ENCODE data around the gene ATXN7. TPM values are rescaled to one million over a fixed set of nuclear protein-coding genes. Genes with fewer than 3 reads are reported as not detected.
A peak's percentile ranks its signal among the peaks of the same experiment; 100 is the strongest.

ATXN7 gene
- total RNA-seq, 2 experiments from 2014 or later = 289 to 304 TPM

DNA sequence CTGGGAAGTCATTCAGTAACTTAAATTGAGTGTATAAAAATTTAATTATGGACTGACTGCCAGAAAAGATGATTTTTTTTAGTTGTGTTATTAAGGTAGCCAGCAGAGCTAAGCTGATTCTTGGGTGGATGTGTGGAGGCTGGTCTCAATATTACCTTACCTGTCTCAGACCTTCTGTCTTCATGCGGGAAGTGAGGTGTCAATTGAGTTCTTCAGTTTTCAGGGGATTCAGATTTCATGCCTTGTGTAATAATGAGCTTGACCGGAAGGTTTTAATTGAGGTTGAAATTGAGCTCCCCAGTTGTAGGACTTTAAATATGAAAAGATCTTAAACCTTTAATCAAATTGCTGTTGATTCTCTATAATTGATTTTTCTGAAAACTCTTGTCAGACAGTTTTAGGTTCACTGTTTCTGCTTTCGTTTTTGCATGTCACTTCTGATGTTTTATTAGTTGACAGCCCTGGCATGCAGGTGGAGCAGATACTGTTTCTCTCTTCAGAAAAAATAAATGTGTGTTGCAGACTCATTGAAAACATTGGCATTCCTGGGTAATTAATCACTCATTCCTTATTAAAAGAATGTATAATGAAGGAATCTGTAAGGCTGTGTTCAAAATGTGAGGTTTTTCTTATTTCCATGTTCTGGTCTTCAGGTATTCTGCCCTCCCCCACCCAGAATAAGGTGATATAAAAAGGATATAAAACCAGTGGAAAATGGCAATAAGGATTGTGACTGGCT lies 105.1 kb downstream of the ATXN7 start:
- peaks cover 55% of the 10 kb centered on the region for H3K36me3 Mint-ChIP-seq (ENCODE audit: low read depth)
- intact Hi-C loops (cut with DNase I, micrococcal nuclease) = loop anchor here (1.0 to 5.0 kb wide), 3 partner anchors 11 to 106 kb away; partner anchors contain the start of genes ATXN7 (in 1 of the 2), SCAANT1 (in 1 of the 2) and THOC7 (in 1 of the 2)
- peak overlapping the region; percentile 95 for H3K4me3 Mint-ChIP-seq
- peak overlapping the region; percentile 94 for H3K27ac Mint-ChIP-seq
- Histone ChIP-seq H3K4me1 (ENCODE audit: insufficient read depth, low read length) (peaks cover 40% of the 10 kb centered on the region), H3K4me3 (ENCODE audit: low read length) (peak overlapping the region; percentile 72), H3K27ac (ENCODE audit: low read depth in 1 of 2, low read length in 2 of 2) (peak overlapping the region; percentile 73 to 85), H3K27me3 (ENCODE audit: control insufficient read depth in 1 of 2, insufficient read depth in 2 of 2, low read length in 2 of 2) (no peaks in the 10 kb centered on the region), H3K36me3 (ENCODE audit: insufficient read depth, low read length) (peaks cover 18% of the 10 kb centered on the region), H3K9me3 (ENCODE audit: control insufficient read depth in 1 of 2, insufficient read depth in 1 of 2, low read length in 2 of 2) (no peaks in the 10 kb centered on the region)
- TF ChIP-seq, protein P1, sequence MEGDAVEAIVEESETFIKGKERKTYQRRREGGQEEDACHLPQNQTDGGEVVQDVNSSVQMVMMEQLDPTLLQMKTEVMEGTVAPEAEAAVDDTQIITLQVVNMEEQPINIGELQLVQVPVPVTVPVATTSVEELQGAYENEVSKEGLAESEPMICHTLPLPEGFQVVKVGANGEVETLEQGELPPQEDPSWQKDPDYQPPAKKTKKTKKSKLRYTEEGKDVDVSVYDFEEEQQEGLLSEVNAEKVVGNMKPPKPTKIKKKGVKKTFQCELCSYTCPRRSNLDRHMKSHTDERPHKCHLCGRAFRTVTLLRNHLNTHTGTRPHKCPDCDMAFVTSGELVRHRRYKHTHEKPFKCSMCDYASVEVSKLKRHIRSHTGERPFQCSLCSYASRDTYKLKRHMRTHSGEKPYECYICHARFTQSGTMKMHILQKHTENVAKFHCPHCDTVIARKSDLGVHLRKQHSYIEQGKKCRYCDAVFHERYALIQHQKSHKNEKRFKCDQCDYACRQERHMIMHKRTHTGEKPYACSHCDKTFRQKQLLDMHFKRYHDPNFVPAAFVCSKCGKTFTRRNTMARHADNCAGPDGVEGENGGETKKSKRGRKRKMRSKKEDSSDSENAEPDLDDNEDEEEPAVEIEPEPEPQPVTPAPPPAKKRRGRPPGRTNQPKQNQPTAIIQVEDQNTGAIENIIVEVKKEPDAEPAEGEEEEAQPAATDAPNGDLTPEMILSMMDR (IDR thresholded peaks at IDR 0.05) = no peak
- DNase-seq = peak in 2 of 14 experiments; percentile 30 to 50
- no peaks in the 10 kb centered on the region for H3K9me3 Mint-ChIP-seq
- ChIA-PET POLR2A (interaction anchor here (0.6 to 11.2 kb wide), 18 partner anchors 10 to 107 kb away, joined by 3 to 270 read pairs (median 8); partner anchors contain the start of genes ATXN7, PSMD6, SCAANT1 and THOC7), CTCF (interaction anchor here (1.2 to 13.2 kb wide), 5 partner anchors 11 to 62 kb away, joined by 4 to 168 read pairs (median 11); partner anchors contain the start of gene PSMD6)
- peaks cover 66% of the 10 kb centered on the region for H3K4me1 Mint-ChIP-seq (ENCODE audit: low read depth)
- no peaks in the 10 kb centered on the region for H3K27me3 Mint-ChIP-seq
- ATAC-seq (ENCODE audit: poor library complexity) = no peak

DNA sequence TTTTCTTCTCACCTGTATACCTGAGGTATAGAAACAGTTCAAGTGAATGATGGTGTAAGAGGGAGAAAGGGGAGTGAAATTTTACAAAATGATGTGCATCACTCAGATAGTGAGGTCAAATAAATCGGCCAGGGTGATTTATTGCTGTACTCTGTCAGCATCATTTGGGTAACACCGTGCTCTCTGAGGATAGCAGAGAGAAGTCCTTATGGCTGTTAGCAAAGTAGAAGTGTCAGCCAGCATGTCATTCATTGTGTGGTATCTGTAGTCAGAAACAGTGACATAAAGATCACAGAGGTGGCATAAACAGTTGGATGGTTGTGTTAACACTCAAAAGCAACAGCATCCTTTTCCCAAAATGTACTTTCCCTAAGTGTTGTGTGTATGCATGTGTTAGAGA lies 106.2 kb downstream of the ATXN7 start:
- Mint-ChIP-seq H3K36me3 (ENCODE audit: low read depth) (peaks cover 66% of the 10 kb centered on the region), H3K9me3 (no peaks in the 10 kb centered on the region), H3K27ac (peak overlapping the region; percentile 94), H3K4me1 (ENCODE audit: low read depth) (peaks cover 77% of the 10 kb centered on the region), H3K4me3 (peak overlapping the region; percentile 95), H3K27me3 (no peaks in the 10 kb centered on the region)
- CTCF ChIA-PET = interaction anchor here (1.0 to 13.2 kb wide), 2 partner anchors 10 to 54 kb away, joined by 5 to 168 read pairs; no protein-coding TSS in a partner anchor
- Histone ChIP-seq H3K36me3 (ENCODE audit: insufficient read depth, low read length) (peaks cover 23% of the 10 kb centered on the region), H3K4me1 (ENCODE audit: insufficient read depth, low read length) (peaks cover 48% of the 10 kb centered on the region), H3K4me3 (ENCODE audit: low read length) (peak overlapping the region; percentile 72), H3K27ac (ENCODE audit: low read depth in 1 of 2, low read length in 2 of 2) (peak overlapping the region; percentile 73 to 85), H3K27me3 (ENCODE audit: control insufficient read depth in 1 of 2, insufficient read depth in 2 of 2, low read length in 2 of 2) (no peaks in the 10 kb centered on the region), H3K9me3 (ENCODE audit: control insufficient read depth in 1 of 2, insufficient read depth in 1 of 2, low read length in 2 of 2) (no peaks in the 10 kb centered on the region)
- DNase-seq = no peak
- TF ChIP-seq, protein P1 (IDR thresholded peaks at IDR 0.05) = no peak
- POLR2A ChIA-PET = interaction anchor here (11.2 kb wide), 1 partner anchor 10 kb away, joined by 270 read pairs; no protein-coding TSS in a partner anchor
- intact Hi-C loops (cut with DNase I, micrococcal nuclease) = loop anchor here (2.0 to 5.0 kb wide), 2 partner anchors 57 to 108 kb away; partner anchors contain the start of genes ATXN7 (in 1 of the 2), SCAANT1 (in 1 of the 2) and THOC7 (in 1 of the 2)
- no peak for ATAC-seq (ENCODE audit: poor library complexity)

DNA sequence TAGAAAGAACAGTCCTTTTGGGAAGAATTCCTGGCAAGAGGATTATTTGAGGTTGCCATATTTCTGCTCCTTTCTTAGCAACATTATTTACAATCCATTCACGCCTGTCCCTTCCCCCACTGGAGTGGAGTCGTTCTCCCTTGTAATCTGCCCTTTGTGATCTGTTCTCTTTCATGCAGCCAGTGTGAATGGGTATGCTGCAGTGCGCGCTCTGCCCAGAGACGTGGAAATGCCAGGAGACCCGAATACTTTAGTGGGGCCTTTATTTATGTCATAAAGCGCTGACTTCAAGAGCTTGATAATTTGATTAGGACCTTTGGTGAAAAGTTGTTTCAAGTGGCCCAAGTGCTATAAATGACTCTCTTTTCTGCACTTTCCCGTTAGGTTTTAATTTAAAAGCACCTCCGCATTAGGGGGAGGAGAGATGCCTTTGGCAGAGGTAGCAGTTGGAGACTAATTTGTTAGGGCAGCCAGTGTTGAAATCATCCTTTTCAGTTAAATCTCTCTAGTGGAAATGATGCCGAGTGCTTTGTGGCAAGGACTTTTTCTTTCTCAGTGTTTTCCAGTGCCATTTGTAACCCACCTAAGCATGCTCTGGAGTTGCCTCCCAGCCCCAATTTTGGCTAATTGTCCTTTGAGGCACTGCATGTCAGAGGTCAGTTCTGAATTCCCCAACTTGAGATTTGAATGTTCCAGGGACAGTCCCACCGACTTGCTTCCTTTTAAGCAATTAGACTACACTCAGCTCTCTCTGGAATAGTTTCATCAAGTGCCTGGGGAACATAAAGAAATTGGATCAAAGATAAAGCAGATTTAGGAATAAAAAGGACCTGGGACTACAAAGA lies 107.2 kb downstream of the ATXN7 start:
- H3K4me1 ChIP-seq (ENCODE audit: insufficient read depth, low read length) = peaks cover 49% of the 10 kb centered on the region
- CTCF ChIA-PET = interaction anchor here (1.0 kb wide), 1 partner anchor 53 kb away, joined by 5 read pairs; no protein-coding TSS in a partner anchor
- TF ChIP-seq, protein P1 (IDR thresholded peaks at IDR 0.05) = no peak
- no peak for ATAC-seq (ENCODE audit: poor library complexity)
- intact Hi-C loops (cut with DNase I, micrococcal nuclease) = no loop called here
- H3K36me3 ChIP-seq (ENCODE audit: insufficient read depth, low read length) = peaks cover 27% of the 10 kb centered on the region
- H3K27ac ChIP-seq (ENCODE audit: low read depth in 1 of 2, low read length in 2 of 2) = peak overlapping the region; percentile 76 to 85
- POLR2A ChIA-PET = interaction anchor here (11.2 kb wide), 1 partner anchor 9 kb away, joined by 270 read pairs; no protein-coding TSS in a partner anchor
- peak in 2 of 14 experiments; percentile 30 to 33 for DNase-seq
- H3K4me3 Mint-ChIP-seq = peak overlapping the region; percentile 95
- no peaks in the 10 kb centered on the region for H3K27me3 ChIP-seq (ENCODE audit: control insufficient read depth in 1 of 2, insufficient read depth in 2 of 2, low read length in 2 of 2)
- peak overlapping the region; percentile 72 for H3K4me3 ChIP-seq (ENCODE audit: low read length)
- peaks cover 87% of the 10 kb centered on the region for H3K4me1 Mint-ChIP-seq (ENCODE audit: low read depth)
- no peaks in the 10 kb centered on the region for H3K9me3 Mint-ChIP-seq
- no peaks in the 10 kb centered on the region for H3K27me3 Mint-ChIP-seq
- H3K9me3 ChIP-seq (ENCODE audit: control insufficient read depth in 1 of 2, insufficient read depth in 1 of 2, low read length in 2 of 2) = no peaks in the 10 kb centered on the region
- H3K27ac Mint-ChIP-seq = peak overlapping the region; percentile 94
- H3K36me3 Mint-ChIP-seq (ENCODE audit: low read depth) = peaks cover 73% of the 10 kb centered on the region

All from CD4-positive, alpha-beta T cell (primary cell).